Spleen (tissue), 7 donors: ENCODE results near the gene LAMC1.

Source experiments
- POLR2A ChIP-seq, 3 donors: fragments of 450-650 bp; IDR thresholded peaks; one replicate each; pipeline ENCODE4 v1.5.1; 2017; ENCODE audit warnings: antibody characterized with exemption in 3 of 3, mild to moderate bottlenecking in 1 of 3
- TF ChIP-seq, protein P1 (sequence below), 11 experiments: fragments of 200-600 bp in 7 of 11; fragments of 450-650 bp in 4 of 11; sonication (generic) in 4 of 11; IDR thresholded peaks in 8 of 11; conservative IDR thresholded peaks in 3 of 11; 1 replicate in 7 of 11; 2 replicates in 4 of 11; pipeline versions ENCODE4 v1.4.0 to v1.8.0; 2016 to 2021; ENCODE audit warnings: antibody characterized with exemption in 11 of 11, inconsistent platforms in 4 of 11, mild to moderate bottlenecking in 1 of 11
- donor health status: DM: no; HTN: no; CAD: no; lungs with moderate emphysema.
- donor health status: DM: no; HTN: no; CAD: no.
- donor health status: DM: no; HTN: no; CAD: no.

DNA sequence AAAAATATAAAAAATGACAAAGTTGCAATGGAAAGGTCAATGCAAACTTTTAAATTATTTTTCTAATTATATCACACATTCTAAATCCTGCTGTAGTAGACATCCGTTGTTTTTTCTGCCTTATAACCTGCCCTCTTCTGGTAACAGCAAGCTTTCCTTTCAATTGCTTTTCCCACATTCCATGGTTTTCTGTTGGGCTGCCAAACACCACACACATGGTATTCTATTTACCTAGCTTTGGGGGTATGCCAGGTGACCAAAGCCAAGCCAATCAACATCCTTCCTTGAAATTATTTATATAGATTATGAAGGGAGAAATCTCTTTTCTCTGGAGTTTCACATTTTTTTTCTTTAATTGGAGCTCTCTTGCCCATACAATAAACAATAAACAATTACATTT, 3.4 kb upstream of the LAMC1 start:
- TF ChIP-seq, protein P1, sequence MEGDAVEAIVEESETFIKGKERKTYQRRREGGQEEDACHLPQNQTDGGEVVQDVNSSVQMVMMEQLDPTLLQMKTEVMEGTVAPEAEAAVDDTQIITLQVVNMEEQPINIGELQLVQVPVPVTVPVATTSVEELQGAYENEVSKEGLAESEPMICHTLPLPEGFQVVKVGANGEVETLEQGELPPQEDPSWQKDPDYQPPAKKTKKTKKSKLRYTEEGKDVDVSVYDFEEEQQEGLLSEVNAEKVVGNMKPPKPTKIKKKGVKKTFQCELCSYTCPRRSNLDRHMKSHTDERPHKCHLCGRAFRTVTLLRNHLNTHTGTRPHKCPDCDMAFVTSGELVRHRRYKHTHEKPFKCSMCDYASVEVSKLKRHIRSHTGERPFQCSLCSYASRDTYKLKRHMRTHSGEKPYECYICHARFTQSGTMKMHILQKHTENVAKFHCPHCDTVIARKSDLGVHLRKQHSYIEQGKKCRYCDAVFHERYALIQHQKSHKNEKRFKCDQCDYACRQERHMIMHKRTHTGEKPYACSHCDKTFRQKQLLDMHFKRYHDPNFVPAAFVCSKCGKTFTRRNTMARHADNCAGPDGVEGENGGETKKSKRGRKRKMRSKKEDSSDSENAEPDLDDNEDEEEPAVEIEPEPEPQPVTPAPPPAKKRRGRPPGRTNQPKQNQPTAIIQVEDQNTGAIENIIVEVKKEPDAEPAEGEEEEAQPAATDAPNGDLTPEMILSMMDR (IDR thresholded peaks at IDR 0.05 in 8 of 11, conservative IDR thresholded peaks at IDR 0.05 in 3 of 11), result no peak
- no peak for TF ChIP-seq POLR2A (IDR thresholded peaks at IDR 0.05)
